GM18909 (cell line): Measurements from ENCODE around the gene ANK2.
A peak's percentile ranks its signal among the peaks of the same experiment; 100 is the strongest.

ENCODE experiments used
- ATAC-seq: cut with Tn5 transposase; IDR thresholded peaks from one replicate; pipeline ENCODE4 v1.9.1; 2021; ENCODE audit warnings: mild to moderate bottlenecking; ENCODE audit not compliant: unreplicated experiment, poor library complexity

The ANK2 gene

GRCh38 chr4:113375964-113376666 is 326.7 kb downstream of the ANK2 start:
- ATAC-seq = no peak

GRCh38 chr4:113378836-113379235 is 329.4 kb downstream of the ANK2 start:
- no peak for ATAC-seq

GRCh38 chr4:113382704-113383103 is 333.3 kb downstream of the ANK2 start:
- no peak for ATAC-seq

GRCh38 chr4:113383111-113383785 is 333.8 kb downstream of the ANK2 start:
- ATAC-seq = no peak

- ATAC-seq = no peak
These were observed 335.1 kb downstream of the ANK2 start for GRCh38 chr4:113384600-113384999.

GRCh38 chr4:113385281-113385899 is 335.9 kb downstream of the ANK2 start:
- ATAC-seq = no peak

GRCh38 chr4:113389160-113389559 is 339.7 kb downstream of the ANK2 start:
- no peak for ATAC-seq

- ATAC-seq = no peak
These were observed 341.4 kb downstream of the ANK2 start for GRCh38 chr4:113390850-113391249.

GRCh38 chr4:113394108-113394729 is 344.8 kb downstream of the ANK2 start:
- no peak for ATAC-seq

- peak; percentile 94 for ATAC-seq
These were observed 345.5 kb downstream of the ANK2 start for GRCh38 chr4:113394730-113395530.

GRCh38 chr4:113397114-113397701 is 347.8 kb downstream of the ANK2 start:
- no peak for ATAC-seq

- ATAC-seq = no peak
These were observed 349.1 kb downstream of the ANK2 start for GRCh38 chr4:113398441-113399143.

GRCh38 chr4:113404167-113404571 is 354.7 kb downstream of the ANK2 start:
- no peak for ATAC-seq

- ATAC-seq = no peak
These were observed 355.4 kb downstream of the ANK2 start for GRCh38 chr4:113404841-113405240.

GRCh38 chr4:113405874-113406722 is 356.6 kb downstream of the ANK2 start:
- no peak for ATAC-seq

GRCh38 chr4:113406723-113407016 is 357.2 kb downstream of the ANK2 start:
- ATAC-seq = no peak

- no peak for ATAC-seq
These were observed 358.0 kb downstream of the ANK2 start for GRCh38 chr4:113407409-113407808.

- ATAC-seq = no peak
These were observed 359.7 kb downstream of the ANK2 start for GRCh38 chr4:113409181-113409580.

GRCh38 chr4:113410686-113411085 is 361.2 kb downstream of the ANK2 start:
- ATAC-seq = no peak
